ENCODE data around the gene SBF1.

- no peak for TF ChIP-seq EZH2 (IDR thresholded peaks at IDR 0.05; ENCODE audit: borderline replicate concordance, insufficient read depth, low read depth, low read length, poor library complexity, severe bottlenecking)
- peak; percentile 35 for TF ChIP-seq CTCF (IDR thresholded peaks at IDR 0.05)
These were observed 18.2 kb downstream of the SBF1 start for GRCh38 chr22:50456466-50457234.

All from B cell (primary cell).